ENCODE data around the gene KIRREL1.
"Not testable (repeated sequence)": the region's sequence is repeated elsewhere in the genome, so short reads cannot be mapped to it uniquely, and the experiment has no call there.

The KIRREL1 gene

DNA sequence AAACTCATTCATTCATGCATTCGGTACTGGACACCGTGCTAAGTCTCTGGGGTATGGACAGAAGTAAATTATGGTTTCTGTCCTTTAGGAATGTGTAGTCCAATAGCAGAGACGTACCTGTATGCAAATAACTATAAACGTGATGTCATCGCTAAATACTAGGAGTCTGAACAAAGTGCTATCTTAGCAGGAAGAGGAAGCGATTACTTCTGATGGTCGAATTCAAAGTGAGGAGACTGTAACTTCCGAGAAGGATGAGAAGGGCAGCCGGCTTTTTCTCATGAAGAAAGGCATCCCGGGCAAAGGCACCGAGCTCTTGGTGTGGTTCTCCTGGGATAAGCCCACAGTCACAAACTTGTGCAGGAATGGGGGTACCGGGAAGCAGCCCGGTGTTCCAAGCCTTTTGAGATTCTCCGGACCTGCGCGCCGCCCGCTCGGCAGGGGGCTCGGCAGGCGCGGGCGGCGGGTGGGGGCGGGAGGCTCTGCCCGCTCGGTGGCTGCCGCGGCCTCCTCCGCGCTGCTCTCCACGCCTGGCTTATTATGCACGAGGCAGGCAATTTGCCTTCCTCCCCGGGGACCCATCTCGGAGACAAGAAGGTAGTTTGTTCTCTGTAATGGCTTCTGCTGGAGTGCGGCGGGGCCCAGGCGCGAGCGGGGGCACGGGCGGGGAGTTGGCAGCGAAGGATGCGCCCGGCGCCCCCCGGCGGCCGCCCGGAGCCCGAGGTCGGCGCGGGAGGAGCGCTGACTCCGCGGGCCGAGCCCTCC is 119.7 kb downstream of the KIRREL1 start:
- peaks cover 34% of the 10 kb centered on the region for H3K27me3 Mint-ChIP-seq
- H3K36me3 Mint-ChIP-seq = no peaks in the 10 kb centered on the region
- no peaks in the 10 kb centered on the region for H3K9me3 Mint-ChIP-seq
- no peak overlapping the region for H3K27ac Mint-ChIP-seq
- H3K4me1 Mint-ChIP-seq = peaks cover 14% of the 10 kb centered on the region
- H3K4me3 Mint-ChIP-seq = peak overlapping the region; percentile 82

DNA sequence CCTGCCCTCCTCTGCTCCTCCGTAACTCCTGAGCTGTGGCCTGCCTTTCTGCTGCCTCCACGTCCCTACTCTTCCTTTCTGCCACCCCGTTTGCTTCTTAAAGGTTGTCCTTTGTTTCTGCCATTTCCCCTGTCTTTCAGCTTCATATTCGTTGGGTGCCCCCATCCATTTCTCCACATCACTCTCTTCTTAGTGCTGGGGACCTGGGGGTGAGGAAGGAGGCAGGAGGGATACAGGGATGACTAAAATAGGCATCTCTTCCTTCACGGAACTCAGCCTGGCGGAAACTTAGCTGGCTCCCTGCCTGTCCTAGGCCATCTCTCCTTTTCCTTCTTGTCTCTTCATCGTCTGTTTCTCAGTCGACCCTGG is 120.3 kb downstream of the KIRREL1 start:
- Mint-ChIP-seq H3K27me3 (peaks cover 37% of the 10 kb centered on the region), H3K36me3 (no peaks in the 10 kb centered on the region)

GRCh38 chr1:158115126-158115525 is 121.7 kb downstream of the KIRREL1 start:
- no peaks in the 10 kb centered on the region for H3K36me3 Mint-ChIP-seq
- no peaks in the 10 kb centered on the region for H3K9me3 Mint-ChIP-seq
- peaks cover 38% of the 10 kb centered on the region for H3K27me3 Mint-ChIP-seq
- H3K27ac Mint-ChIP-seq = no peak overlapping the region
- H3K4me1 Mint-ChIP-seq = peaks cover 18% of the 10 kb centered on the region
- H3K4me3 Mint-ChIP-seq = no peak overlapping the region

More for the DNA sequence above, 120.3 kb downstream of the KIRREL1 start:
- H3K27ac Mint-ChIP-seq = no peak overlapping the region
- no peaks in the 10 kb centered on the region for H3K9me3 Mint-ChIP-seq
- H3K4me3 Mint-ChIP-seq = peak overlapping the region; percentile 82
- H3K4me1 Mint-ChIP-seq = peaks cover 18% of the 10 kb centered on the region

DNA sequence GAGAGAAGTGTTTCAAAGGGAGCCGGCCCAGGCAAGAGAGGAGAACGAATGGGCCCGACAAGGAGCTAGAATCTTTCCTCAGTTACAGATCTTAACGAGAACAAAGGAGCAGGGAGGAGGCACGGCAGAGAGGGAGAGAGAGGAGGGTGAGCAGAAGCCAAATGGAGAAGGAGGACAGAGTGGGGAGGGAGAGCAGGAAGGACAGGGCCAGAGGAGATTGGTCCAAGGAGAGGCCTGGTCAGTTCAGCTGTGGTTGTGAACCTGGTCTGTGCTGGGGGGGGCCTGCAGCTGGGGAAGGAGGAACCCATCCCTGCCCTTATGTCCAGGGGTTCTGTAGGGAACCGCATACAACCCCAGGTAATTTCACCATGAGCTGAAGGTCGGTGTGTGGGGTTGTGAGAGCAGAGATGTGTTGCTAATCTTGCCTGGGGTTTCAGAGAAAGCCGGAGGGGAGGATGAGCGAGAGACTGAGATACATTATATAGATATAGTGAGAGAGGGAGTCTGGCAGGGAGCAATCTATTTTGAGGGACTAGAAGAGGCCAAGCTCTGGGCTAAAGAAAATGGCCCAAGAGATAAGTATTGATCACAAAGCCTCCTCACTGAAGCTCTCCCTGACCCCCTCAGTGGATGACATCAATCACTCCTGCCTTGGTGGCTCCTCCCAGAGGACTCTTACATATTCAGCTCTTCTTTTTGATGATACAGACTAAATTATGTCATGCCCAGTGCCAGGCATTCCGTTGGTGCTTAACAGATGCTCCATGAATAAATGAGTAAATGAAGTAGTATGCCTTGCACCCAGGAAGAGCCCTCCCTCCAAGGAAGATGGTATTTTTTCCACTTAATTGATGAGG is 123.1 kb downstream of the KIRREL1 start:
- Mint-ChIP-seq H3K27me3 (peaks cover 43% of the 10 kb centered on the region), H3K27ac (no peak overlapping the region), H3K9me3 (no peaks in the 10 kb centered on the region), H3K4me3 (no peak overlapping the region), H3K36me3 (no peaks in the 10 kb centered on the region), H3K4me1 (peaks cover 18% of the 10 kb centered on the region)

DNA sequence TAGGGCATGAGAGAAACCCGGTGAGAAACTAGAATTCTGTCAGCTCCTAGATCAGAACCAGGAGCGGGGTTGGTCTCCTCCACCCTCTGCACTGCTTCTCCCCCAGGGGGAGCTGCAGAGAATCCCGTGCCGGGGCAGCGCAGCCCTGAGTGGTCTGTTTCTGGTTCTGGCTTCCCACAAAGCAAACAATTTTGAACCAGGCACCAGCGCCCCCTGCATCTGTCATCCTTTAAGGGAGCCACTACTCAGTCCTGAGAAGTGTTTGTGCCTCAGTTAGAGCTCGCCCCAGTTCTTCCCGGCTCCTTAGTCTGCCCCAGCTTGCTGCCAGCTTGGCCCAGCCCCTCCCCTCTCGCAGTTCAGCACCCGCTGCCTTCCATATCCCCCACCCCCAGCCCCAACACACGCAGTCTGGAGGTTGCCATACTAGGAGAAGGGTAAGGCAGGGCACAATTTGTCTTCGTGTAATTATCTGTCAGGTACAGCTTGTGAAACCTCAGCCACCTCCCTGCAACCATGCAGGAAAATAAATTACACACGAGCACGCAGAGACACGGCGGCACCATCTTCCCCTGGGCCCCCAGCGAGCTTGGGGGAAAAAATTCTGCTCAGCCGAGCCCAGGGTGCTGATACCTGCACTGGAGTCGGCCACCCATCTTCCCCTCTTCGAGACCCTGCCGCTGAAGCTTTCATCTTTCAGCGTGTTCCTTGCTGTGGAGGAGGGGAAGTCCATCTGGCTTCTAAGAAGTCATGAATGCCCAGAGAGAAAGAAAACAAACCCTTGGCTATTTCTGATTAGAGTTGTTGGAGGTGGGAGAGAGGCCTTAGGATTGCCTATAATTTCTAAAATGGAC is 124.6 kb downstream of the KIRREL1 start:
- Mint-ChIP-seq H3K36me3 (no peaks in the 10 kb centered on the region), H3K27ac (no peak overlapping the region), H3K4me3 (peak overlapping the region; percentile 58), H3K4me1 (peaks cover 14% of the 10 kb centered on the region), H3K27me3 (peaks cover 35% of the 10 kb centered on the region), H3K9me3 (no peaks in the 10 kb centered on the region)

- Mint-ChIP-seq H3K36me3 (no peaks in the 10 kb centered on the region), H3K4me3 (no peak overlapping the region), H3K9me3 (no peaks in the 10 kb centered on the region), H3K27me3 (peaks cover 32% of the 10 kb centered on the region), H3K27ac (no peak overlapping the region), H3K4me1 (peaks cover 10% of the 10 kb centered on the region)
Observed at GRCh38 chr1:158118713-158119402, 125.4 kb downstream of the KIRREL1 start.

DNA sequence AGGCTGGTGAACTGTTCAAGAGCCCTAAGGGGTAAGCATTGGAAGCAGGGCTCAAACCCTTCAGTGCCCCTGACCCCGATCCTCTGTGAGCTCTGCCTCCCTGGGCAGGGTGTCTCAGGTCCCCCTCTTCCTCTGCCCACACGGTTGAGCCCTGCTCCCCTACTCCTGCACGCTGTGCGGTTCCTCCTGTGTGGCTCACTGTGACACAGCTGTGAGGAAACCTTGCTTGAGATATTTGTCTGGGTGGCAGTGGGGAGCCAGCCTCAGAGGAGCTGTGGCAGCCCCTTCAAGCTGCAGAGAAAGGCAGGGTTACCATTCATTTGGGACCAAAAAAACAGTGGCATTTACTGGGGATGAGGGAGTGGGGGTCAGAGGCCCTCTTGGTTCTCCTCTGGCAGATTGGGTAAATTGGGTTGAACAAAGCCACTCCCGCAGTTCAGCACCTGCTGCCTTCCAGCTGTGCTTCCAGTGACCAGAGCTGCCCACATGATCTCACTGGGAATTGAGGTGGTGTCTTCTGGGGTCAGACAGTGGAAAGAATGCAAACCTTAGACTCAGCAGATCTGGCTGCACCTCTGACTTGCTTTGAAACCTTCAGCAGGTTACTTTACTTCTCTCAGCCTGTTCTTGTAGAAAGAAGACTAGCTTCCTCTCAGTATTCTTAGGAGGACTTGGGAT is 126.7 kb downstream of the KIRREL1 start:
- Mint-ChIP-seq H3K27ac (no peak overlapping the region), H3K4me3 (no peak overlapping the region), H3K4me1 (peaks cover 9% of the 10 kb centered on the region), H3K9me3 (no peaks in the 10 kb centered on the region), H3K36me3 (no peaks in the 10 kb centered on the region), H3K27me3 (peaks cover 28% of the 10 kb centered on the region)

DNA sequence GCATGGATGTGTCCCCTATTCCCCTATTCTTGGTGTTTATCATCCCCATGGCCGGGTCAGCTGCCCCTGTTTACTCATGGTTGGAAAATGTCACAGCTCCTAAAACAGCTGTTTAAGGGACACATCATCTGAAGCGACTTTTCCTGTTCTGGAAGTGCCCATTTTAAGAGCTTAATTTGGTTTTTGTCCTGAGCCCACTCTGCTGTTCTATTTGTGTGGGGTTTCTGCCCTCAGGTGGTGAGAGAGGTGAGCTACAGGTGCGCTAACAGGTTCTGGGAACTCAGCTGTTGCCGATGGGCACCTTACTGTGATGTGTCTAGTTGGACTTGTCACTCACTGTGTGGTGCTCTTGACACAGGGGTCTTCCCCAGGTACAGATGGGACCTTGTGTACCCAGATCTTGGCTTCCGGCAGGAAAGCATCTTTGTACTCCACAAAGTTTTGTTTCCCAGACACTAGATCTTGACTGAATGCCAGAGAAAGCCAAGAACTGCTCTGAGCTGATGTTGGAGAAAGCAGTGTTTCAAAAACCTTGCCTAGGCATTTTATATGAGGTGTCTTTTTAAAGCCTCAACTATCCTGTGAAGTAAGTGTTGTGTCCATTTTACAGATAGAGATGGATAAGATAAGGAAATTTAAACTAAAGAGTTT is 128.3 kb downstream of the KIRREL1 start:
- Mint-ChIP-seq H3K27me3 (peaks cover 24% of the 10 kb centered on the region), H3K4me3 (no peak overlapping the region), H3K27ac (no peak overlapping the region), H3K9me3 (no peaks in the 10 kb centered on the region), H3K36me3 (no peaks in the 10 kb centered on the region), H3K4me1 (peaks cover 9% of the 10 kb centered on the region)

- Mint-ChIP-seq H3K27ac (no peak overlapping the region), H3K4me3 (no peak overlapping the region), H3K4me1 (peaks cover 7% of the 10 kb centered on the region), H3K27me3 (peaks cover 24% of the 10 kb centered on the region), H3K9me3 (no peaks in the 10 kb centered on the region), H3K36me3 (no peaks in the 10 kb centered on the region)
Observed at GRCh38 chr1:158122833-158123388, 129.5 kb downstream of the KIRREL1 start.

GRCh38 chr1:158124034-158124433 is 130.6 kb downstream of the KIRREL1 start:
- H3K4me3 Mint-ChIP-seq = no peak overlapping the region
- H3K27me3 Mint-ChIP-seq = peaks cover 19% of the 10 kb centered on the region
- no peaks in the 10 kb centered on the region for H3K36me3 Mint-ChIP-seq
- H3K9me3 Mint-ChIP-seq = no peaks in the 10 kb centered on the region
- no peaks in the 10 kb centered on the region for H3K4me1 Mint-ChIP-seq
- no peak overlapping the region for H3K27ac Mint-ChIP-seq

GRCh38 chr1:158124999-158125398 is 131.6 kb downstream of the KIRREL1 start:
- Mint-ChIP-seq H3K27ac (peak overlapping the region; percentile 26), H3K4me3 (no peak overlapping the region), H3K4me1 (no peaks in the 10 kb centered on the region), H3K36me3 (no peaks in the 10 kb centered on the region), H3K27me3 (peaks cover 19% of the 10 kb centered on the region), H3K9me3 (no peaks in the 10 kb centered on the region)

- H3K27me3 Mint-ChIP-seq = peaks cover 11% of the 10 kb centered on the region
- H3K4me3 Mint-ChIP-seq = no peak overlapping the region
- H3K9me3 Mint-ChIP-seq = no peaks in the 10 kb centered on the region
- H3K36me3 Mint-ChIP-seq = no peaks in the 10 kb centered on the region
- H3K27ac Mint-ChIP-seq = no peak overlapping the region
- H3K4me1 Mint-ChIP-seq = no peaks in the 10 kb centered on the region
Observed at GRCh38 chr1:158126425-158126824, 133.0 kb downstream of the KIRREL1 start.

- H3K4me3 Mint-ChIP-seq, H3K4me1 Mint-ChIP-seq, H3K9me3 Mint-ChIP-seq, H3K36me3 Mint-ChIP-seq, H3K27ac Mint-ChIP-seq, H3K27me3 Mint-ChIP-seq: not testable (repeated sequence)
Observed at GRCh38 chr1:158128531-158128930, 135.1 kb downstream of the KIRREL1 start.

GRCh38 chr1:158131217-158131616 is 137.8 kb downstream of the KIRREL1 start:
- peaks cover 2% of the 10 kb centered on the region for H3K27me3 Mint-ChIP-seq
- no peaks in the 10 kb centered on the region for H3K36me3 Mint-ChIP-seq
- no peaks in the 10 kb centered on the region for H3K9me3 Mint-ChIP-seq
- no peak overlapping the region for H3K4me3 Mint-ChIP-seq
- no peak overlapping the region for H3K27ac Mint-ChIP-seq
- H3K4me1 Mint-ChIP-seq = no peaks in the 10 kb centered on the region
